ENCODE results near the gene ATP2B3.

GRCh38 chrX:153547195-153547594 lies 29.8 kb downstream of the ATP2B3 start:
- no peak for TF ChIP-seq CTCF (IDR thresholded peaks at IDR 0.05)
- TF ChIP-seq POLR2AphosphoS5 (IDR thresholded peaks at IDR 0.05; ENCODE audit: insufficient read depth in 1 of 2, low read depth in 1 of 2), result no peak
- TF ChIP-seq POLR2A (IDR thresholded peaks at IDR 0.05), result no peak
